ENCODE data around the gene PITX1.

DNA sequence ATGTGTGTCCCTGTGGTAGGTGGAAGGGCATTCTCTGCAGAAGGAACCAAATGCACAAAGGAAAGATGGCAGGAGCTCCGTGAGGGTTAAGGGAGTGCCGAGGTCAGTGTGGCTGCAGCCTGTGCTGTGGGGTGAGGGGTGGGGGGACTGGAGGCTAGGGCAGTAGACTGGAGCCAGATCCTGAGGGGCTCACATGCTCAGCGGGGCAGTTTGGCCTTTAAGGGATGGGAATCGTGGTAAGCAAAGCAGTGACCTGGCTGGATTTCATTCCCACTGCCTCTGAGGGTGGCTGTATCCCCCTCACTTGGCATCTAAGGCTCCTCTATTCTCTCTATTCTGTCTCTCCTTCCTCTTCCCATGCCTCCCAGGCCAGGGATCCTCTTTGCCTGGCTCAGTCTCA lies 15.6 kb downstream of the PITX1 start:
- TF ChIP-seq SUZ12 (IDR thresholded peaks at IDR 0.05; ENCODE audit: extremely low read depth, insufficient read depth, insufficient read length): no peak
- no peak for TF ChIP-seq YY1 (IDR thresholded peaks at IDR 0.05; ENCODE audit: insufficient read depth, insufficient read length)
